Coronary artery (tissue), 2 donors: Measurements from ENCODE around the gene CABP4.

Experiments used
- DNase-seq: peaks from one replicate; pipeline ENCODE4 v3.0.0-alpha.2; 2017; ENCODE audit warnings: low spot score
- H3K27ac ChIP-seq, 2 donors: fragments of 200-600 bp; sonication (generic); one replicate each; pipeline ENCODE4 v1.5.1; 2016 to 2019
- H3K4me3 ChIP-seq: fragments of 200-600 bp; sonication (generic); 2 replicates; pipeline ENCODE4 v1.5.1; 2016; ENCODE audit warnings: mild to moderate bottlenecking, moderate library complexity
- TF ChIP-seq, protein P1 (sequence below): fragments of 200-600 bp; sonication (generic); IDR thresholded peaks from one replicate; pipeline ENCODE4 v1.5.1; 2019; ENCODE audit warnings: antibody characterized with exemption

CABP4 gene

DNA sequence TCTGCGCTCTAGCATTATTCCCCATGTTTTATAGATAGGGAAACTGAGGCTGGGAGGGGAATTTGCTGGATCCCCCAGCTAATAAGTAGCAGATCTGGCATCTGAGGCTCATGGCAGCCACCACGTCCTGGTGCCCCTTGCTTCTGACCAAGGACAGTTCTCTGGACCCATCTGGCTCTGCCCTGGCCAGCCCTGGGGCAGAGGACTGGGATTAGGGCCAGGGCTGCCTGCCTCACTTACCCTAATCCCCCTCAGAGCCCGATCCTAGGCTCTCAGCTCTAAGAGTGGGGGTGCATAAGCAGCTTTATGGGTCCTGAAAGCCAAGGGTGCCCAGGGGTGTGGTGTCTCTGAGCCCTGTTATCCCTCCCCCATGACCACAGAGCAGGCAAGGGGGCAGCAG lies at the start of gene CABP4:
TSS of gene CABP4 (plus strand) at position 301 of the 400 bp plus-strand sequence. CDS start at position 371, 70 bp downstream.
- TF ChIP-seq, protein P1, sequence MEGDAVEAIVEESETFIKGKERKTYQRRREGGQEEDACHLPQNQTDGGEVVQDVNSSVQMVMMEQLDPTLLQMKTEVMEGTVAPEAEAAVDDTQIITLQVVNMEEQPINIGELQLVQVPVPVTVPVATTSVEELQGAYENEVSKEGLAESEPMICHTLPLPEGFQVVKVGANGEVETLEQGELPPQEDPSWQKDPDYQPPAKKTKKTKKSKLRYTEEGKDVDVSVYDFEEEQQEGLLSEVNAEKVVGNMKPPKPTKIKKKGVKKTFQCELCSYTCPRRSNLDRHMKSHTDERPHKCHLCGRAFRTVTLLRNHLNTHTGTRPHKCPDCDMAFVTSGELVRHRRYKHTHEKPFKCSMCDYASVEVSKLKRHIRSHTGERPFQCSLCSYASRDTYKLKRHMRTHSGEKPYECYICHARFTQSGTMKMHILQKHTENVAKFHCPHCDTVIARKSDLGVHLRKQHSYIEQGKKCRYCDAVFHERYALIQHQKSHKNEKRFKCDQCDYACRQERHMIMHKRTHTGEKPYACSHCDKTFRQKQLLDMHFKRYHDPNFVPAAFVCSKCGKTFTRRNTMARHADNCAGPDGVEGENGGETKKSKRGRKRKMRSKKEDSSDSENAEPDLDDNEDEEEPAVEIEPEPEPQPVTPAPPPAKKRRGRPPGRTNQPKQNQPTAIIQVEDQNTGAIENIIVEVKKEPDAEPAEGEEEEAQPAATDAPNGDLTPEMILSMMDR = no peak
- no peak within 1 kb of the TSS for H3K4me3 ChIP-seq
- DNase-seq = no peak
- H3K27ac ChIP-seq = no peak within 1 kb of the TSS

DNA sequence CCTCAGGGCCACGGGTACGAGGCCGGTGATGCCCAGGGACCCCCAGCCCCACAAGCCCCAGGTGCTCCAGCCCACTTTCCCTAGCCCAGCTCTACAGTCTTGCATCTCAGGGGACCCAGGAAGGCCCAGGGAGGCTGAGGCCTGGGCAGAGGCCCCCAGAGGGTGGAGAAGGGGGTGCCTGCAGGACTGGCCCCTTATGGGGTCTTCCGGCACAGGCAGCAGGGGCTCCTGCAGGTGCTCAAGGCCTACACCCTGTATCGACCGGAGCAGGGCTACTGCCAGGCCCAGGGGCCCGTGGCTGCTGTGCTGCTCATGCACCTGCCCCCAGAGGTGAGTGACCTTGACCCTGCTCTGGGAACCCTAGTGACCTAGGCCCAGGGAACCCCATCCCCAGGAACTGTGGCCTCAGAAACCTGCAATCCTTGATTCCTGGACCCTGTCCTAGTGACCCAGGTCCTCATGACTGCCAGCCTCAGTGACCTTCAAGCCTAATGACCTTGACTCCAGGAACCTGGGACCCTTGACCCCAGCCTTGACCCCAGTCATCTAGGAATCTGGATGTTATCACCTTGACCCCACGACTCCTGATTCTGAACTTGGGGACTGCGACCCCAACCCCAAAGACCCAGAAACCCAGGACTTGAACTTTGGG lies 49.3 kb upstream of the CABP4 start:
- no peak overlapping the region for H3K27ac ChIP-seq
- TF ChIP-seq, protein P1 = no peak
- H3K4me3 ChIP-seq = no peak overlapping the region
- no peak for DNase-seq

DNA sequence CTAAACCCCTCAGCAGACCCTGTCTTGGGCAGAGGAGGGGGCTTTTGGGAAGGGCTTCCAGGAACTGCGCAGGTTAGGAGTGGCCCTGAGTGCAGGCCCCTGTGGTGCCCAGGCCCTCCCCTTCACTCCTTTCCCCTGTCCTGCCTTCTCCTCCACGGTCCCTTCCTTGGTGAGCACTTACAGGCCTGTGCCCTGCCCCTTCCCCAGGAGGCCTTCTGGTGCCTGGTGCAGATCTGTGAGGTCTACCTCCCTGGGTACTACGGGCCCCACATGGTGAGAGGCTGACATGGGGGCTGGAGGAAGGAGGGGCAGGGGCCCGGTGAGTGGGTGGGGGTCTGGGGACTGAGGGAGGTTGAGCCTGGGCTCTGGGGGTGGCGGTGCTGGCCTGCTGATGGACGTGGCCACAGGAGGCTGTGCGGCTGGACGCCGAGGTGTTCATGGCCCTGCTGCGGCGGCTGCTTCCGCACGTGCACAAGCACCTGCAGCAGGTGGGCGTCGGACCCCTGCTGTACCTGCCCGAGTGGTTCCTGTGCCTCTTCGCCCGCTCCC lies 48.7 kb upstream of the CABP4 start:
- TF ChIP-seq, protein P1 = no peak
- Histone ChIP-seq H3K4me3 (no peak overlapping the region), H3K27ac (no peak overlapping the region)
- DNase-seq = no peak

DNA sequence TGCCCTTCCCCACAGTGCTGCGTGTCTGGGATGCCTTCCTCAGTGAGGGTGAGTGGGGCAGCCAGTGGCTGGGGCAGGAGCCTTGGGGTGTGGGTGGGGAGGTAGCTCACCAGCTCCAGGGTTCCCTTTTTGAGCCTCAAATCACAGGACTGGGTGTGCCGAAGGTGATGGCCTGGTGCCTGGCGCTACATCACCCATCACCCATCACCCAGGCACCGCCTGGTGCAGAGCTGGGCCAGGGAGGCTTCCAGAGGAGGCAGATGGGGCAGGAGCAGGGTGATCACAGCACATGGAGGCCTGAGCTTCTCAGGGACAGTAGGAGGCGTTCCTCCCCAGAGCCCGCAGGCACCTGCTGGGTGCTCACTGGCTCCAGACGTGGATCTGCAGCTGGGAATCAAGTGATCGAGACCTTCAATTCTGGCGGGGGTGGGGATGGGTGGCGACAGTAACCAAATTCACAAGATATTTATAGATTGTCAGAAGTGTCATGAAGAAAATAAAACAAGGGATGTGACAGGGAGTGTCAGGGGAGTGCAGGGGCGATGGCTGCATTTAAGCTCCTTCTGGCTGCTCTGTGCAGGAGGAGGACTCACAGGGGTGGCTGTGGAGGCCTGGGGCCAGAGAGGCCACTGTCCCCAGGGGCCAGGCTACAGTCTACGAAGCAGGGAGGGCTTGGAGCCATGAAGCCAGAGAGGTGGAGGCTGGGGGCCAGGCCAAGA lies 48.0 kb upstream of the CABP4 start:
- no peak for DNase-seq
- TF ChIP-seq, protein P1 = no peak
- no peak overlapping the region for H3K4me3 ChIP-seq
- H3K27ac ChIP-seq = no peak overlapping the region

DNA sequence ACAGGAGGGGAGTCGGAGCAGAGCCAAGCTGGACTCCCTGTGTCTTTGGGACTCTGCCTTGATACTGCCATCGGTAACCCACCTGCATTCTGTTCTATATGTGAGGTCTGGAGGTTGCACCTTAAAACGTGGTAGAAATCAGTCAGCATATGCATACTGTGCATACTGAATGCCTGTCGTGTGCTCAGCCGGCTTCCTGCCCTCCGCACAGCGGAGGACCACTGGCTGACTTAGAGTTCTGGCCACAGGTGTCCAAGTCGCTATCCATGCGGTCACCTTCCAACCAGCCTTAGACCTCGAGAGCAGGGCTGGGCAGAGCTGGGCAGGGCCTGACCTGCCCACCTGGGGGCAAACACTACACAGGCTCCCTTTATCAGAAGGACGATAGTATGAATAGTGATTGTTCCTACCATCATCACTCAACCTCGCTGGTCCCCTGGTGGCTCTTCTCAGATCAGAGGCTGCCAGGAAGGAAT lies 47.4 kb upstream of the CABP4 start:
- Histone ChIP-seq H3K27ac (no peak overlapping the region), H3K4me3 (no peak overlapping the region)
- TF ChIP-seq, protein P1 = no peak
- DNase-seq = no peak

DNA sequence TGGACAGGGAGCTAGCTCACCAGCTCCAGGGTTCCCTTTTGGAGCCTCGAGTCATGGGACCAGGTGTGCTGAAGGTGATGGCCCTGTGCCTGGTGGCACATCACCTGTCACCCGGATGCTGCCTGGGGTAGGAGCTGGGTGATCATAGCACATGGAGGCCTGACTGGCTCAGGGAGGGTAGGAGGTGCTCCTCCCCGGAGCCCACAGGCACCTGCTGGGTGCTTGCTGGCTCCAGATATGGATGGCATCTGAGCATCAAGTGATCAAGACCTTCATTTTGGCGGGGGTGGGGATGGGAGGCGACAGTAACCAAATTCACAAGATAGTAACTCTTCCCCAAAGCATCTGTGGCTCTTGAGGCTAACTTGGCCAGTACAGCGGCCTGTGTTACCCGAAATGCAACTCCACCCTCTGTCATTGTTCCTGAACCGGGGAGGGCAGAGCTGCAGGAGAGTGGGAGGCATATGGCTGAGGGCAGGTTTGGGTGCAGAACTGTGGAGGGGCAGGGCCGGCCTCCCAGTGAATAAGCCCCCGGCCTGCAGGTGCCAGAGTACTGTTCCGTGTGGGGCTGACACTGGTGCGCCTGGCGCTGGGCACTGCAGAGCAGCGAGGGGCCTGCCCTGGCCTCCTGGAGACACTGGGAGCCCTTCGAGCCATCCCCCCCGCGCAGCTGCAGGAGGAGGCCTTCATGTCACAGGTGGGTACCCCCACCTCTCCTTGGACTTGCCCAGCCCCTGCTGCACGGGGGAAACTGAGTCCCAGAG lies 46.5 kb upstream of the CABP4 start:
- H3K4me3 ChIP-seq = no peak overlapping the region
- DNase-seq = no peak
- H3K27ac ChIP-seq = no peak overlapping the region
- TF ChIP-seq, protein P1 = no peak
